Chondrocyte (in vitro differentiated cells): ENCODE data around the gene RINL. TPM values are rescaled to one million over a fixed set of nuclear protein-coding genes. Genes with fewer than 3 reads are reported as not detected.

Experiments used
- DNase-seq: peaks from one replicate; pipeline ENCODE4 v3.0.0; 2021; ENCODE audit warnings: mixed read lengths, low spot score
- H3K27ac Mint-ChIP-seq: one replicate; pipeline ENCODE4 v1.8.0; 2021; ENCODE audit warnings: mild to moderate bottlenecking, moderate library complexity, mixed read lengths; ENCODE audit not compliant: unreplicated experiment
- H3K27me3 Mint-ChIP-seq: 2 replicates; pipeline ENCODE4 v1.8.0; 2021; ENCODE audit warnings: low read depth, mixed read lengths
- H3K36me3 Mint-ChIP-seq: 2 replicates; pipeline ENCODE4 v1.8.0; 2021; ENCODE audit warnings: low read depth, mixed read lengths
- H3K4me1 Mint-ChIP-seq: 2 replicates; pipeline ENCODE4 v1.8.0; 2021; ENCODE audit warnings: low read depth, mild to moderate bottlenecking, mixed read lengths
- H3K4me3 Mint-ChIP-seq: one replicate; pipeline ENCODE4 v1.8.0; 2021; ENCODE audit warnings: mild to moderate bottlenecking, moderate library complexity, mixed read lengths; ENCODE audit not compliant: unreplicated experiment
- H3K9me3 Mint-ChIP-seq: 2 replicates; pipeline ENCODE4 v1.8.0; 2021; ENCODE audit warnings: low read depth, mixed read lengths
- long read RNA-seq: library from polyadenylated mRNA; stranded (forward); transcript quantifications from one replicate; pipeline ENCODE4 v2.0.0, GENCODE V29; 2021
- total RNA-seq: library from RNA; stranded (reverse); gene quantifications from 3 replicates; pipeline ENCODE4 v1.2.1, GENCODE V29; 2021
- TF ChIP-seq, protein P1 (sequence below): fragments of 200-600 bp; sonication (generic); IDR thresholded peaks from 2 replicates; pipeline ENCODE4 v1.5.0; 2021; ENCODE audit warnings: antibody characterized with exemption, mild to moderate bottlenecking, moderate library complexity

Gene RINL, protein sequence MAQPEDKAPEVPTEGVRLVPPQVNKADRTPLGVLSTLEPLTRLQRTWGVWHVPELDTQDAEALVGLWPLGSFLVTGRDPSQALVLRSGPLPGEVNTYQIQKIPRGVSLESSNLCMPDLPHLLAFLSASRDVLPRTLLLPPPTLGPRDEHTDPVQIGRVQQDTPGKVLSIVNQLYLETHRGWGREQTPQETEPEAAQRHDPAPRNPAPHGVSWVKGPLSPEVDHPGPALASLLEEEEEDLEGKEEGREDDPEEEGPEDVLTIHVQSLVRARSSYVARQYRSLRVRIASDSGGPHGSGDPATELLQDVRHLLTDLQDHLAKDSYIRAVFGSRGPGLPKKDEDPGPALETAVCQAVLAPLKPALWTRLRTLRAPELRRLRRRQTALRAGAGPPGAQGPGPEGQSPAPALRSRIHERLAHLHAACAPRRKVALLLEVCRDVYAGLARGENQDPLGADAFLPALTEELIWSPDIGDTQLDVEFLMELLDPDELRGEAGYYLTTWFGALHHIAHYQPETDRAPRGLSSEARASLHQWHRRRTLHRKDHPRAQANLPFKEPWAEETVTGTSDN
- 0.65 to 0.92 TPM (median 0.92 TPM) in 3 replicates for total RNA-seq
- long read RNA-seq, partial matches to known transcripts: 0 of 1 reads
- long read RNA-seq, other reads (novel, unspliced or antisense): 1 of 1 reads

DNA sequence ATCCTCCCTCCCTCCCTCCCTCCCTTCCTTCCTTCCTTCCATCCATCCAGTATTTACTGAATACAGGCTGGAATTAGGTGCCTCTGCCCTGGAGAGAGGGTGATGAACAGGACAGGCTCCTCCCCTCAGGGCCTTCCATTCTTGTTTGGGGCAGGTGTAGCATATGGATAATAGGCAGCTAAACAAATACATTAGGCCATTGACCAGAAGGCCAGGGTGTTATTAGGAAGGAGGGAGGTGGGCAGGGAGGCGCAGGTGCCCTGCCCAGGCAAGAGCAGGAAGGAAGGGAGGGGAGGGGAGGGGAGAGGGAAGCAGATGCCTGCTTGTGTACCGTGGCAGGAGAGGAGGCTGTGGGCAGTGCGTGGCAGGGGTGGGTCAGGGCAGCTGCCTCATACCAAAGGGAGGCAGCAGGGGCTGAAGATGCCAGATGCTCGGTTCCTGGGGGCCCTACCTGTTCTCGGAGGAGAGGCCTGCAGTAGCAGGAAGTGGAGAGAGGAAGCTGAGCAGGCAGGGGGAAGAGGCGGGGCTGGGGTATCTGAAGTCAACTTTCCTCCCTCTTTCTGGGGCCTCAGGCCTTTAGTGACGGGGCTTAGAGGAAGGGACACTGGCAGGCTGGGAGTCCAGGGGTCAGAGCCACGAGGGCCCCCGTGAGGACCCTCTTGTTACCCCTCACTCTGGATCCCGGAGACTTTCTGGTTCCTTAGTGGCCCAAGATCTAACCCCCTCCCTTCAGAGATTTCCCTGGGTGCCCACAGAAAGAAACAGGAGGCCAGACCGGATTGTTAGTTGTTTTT, at the start of gene RINL:
TSS of gene RINL (minus strand) at position 495 of the 794 bp plus-strand sequence. CDS start 1,533 bp downstream, outside the sequence.
- H3K4me1 Mint-ChIP-seq: no peaks in the 10 kb centered on the region

DNA sequence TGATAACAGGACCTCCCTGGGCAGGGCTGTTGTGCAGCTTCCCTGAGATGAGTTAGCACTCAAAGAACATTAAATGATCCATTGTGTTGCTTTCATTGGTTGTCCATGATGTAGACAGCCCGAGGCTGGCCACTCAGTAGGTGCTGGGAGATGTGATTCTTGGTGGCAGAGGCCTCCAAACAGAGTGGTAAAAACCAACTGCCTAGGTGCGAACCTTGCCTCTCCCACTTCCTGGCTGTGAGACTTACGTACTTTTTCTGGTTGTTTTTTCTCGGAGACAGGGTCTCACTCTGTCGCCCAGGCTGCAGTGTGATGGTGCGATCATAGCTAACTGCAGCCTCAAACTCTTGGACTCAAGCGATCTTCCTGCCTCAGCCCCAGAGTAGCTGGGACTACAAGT, 46.3 kb upstream of the RINL start:
- Mint-ChIP-seq H3K4me1 (peaks cover 9% of the 10 kb centered on the region), H3K27me3 (no peaks in the 10 kb centered on the region), H3K27ac (no peak overlapping the region), H3K4me3 (no peak overlapping the region), H3K36me3 (peaks cover 18% of the 10 kb centered on the region), H3K9me3 (no peaks in the 10 kb centered on the region)
- TF ChIP-seq, protein P1, sequence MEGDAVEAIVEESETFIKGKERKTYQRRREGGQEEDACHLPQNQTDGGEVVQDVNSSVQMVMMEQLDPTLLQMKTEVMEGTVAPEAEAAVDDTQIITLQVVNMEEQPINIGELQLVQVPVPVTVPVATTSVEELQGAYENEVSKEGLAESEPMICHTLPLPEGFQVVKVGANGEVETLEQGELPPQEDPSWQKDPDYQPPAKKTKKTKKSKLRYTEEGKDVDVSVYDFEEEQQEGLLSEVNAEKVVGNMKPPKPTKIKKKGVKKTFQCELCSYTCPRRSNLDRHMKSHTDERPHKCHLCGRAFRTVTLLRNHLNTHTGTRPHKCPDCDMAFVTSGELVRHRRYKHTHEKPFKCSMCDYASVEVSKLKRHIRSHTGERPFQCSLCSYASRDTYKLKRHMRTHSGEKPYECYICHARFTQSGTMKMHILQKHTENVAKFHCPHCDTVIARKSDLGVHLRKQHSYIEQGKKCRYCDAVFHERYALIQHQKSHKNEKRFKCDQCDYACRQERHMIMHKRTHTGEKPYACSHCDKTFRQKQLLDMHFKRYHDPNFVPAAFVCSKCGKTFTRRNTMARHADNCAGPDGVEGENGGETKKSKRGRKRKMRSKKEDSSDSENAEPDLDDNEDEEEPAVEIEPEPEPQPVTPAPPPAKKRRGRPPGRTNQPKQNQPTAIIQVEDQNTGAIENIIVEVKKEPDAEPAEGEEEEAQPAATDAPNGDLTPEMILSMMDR: no peak
- DNase-seq: peak; percentile 15

More for the DNA sequence above, at the start of gene RINL:
- Mint-ChIP-seq H3K9me3 (no peaks in the 10 kb centered on the region), H3K4me3 (no peak within 1 kb of the TSS), H3K36me3 (peaks cover 7% of the 10 kb centered on the region), H3K27ac (no peak within 1 kb of the TSS), H3K27me3 (no peaks in the 10 kb centered on the region)
- TF ChIP-seq, protein P1: no peak
- DNase-seq: no peak

DNA sequence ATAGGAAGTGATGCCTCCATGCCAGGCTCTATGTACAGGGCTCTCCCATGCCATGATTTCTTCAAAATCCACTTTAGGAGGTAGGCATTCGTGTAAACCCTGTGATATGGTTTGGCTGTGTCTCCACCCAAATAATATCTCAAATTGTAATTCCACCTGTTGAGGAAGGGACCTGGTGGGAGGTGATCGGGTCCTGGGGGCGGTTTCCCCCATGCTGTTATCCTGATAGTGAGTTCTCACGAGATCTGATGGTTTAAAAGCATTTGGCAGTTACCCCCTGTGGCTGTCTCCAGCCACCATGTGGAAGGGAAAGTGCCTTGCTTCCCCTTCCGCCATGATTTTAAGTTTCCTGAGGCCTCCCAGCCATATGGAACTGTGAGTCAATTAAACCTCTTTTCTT, 44.4 kb upstream of the RINL start:
- peak; percentile 22 for DNase-seq
- TF ChIP-seq, protein P1: no peak
- Mint-ChIP-seq H3K27ac (no peak overlapping the region), H3K4me3 (no peak overlapping the region), H3K4me1 (no peaks in the 10 kb centered on the region), H3K9me3 (no peaks in the 10 kb centered on the region), H3K27me3 (no peaks in the 10 kb centered on the region), H3K36me3 (peaks cover 18% of the 10 kb centered on the region)

DNA sequence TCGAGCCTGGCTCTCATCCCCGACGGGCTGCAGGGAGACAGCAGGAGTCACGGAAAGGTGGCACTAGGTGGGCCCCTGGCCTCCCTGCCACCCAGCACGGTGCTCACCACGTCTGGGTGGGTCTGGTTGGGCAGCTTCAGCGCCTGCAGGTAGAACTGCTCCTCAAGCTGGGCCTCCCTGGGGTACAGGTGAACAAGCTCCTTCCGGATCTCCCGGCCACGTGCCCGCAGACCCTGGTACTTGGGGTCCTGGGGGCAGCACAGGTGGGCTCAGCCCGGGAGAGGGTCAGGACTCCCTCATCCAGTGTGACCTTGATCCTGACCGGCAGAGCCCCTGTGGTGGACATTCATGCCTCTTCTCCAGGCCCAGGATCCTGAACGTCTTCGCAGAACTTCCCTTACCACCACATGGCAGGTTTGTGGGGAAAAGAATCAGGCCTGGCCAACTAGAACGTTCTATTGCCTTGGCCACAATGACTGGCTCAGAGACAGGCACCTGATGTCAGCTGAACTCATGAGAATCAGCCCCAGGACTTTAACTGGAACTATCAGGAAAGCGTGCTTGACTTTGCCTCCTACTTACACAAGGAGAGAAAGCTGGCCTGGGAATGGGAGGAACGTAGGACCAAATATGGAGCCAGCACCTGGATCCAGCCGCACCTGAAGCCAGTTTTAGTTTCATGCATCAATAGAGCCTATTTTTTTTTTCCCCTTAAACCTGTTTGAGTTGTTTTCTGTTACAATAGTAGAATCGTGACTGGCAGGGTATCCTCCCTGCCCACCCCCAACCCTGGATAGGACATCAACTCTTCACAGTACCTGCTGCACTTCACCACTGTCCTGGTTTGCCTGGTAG, 43.6 kb upstream of the RINL start:
- H3K4me3 Mint-ChIP-seq: no peak overlapping the region
- peaks cover 18% of the 10 kb centered on the region for H3K36me3 Mint-ChIP-seq
- DNase-seq: peak; percentile 87
- TF ChIP-seq, protein P1: no peak
- H3K27me3 Mint-ChIP-seq: no peaks in the 10 kb centered on the region
- no peaks in the 10 kb centered on the region for H3K4me1 Mint-ChIP-seq
- H3K9me3 Mint-ChIP-seq: no peaks in the 10 kb centered on the region
- no peak overlapping the region for H3K27ac Mint-ChIP-seq
